Non-pigmented ciliary epithelial cell (primary cell): ENCODE results near the gene GSTP1.

Experiments used
- DNase-seq: peaks from one replicate; pipeline ENCODE4 v3.0.0-alpha.2; 2010; ENCODE audit warnings: low read depth

GSTP1 gene

DNA sequence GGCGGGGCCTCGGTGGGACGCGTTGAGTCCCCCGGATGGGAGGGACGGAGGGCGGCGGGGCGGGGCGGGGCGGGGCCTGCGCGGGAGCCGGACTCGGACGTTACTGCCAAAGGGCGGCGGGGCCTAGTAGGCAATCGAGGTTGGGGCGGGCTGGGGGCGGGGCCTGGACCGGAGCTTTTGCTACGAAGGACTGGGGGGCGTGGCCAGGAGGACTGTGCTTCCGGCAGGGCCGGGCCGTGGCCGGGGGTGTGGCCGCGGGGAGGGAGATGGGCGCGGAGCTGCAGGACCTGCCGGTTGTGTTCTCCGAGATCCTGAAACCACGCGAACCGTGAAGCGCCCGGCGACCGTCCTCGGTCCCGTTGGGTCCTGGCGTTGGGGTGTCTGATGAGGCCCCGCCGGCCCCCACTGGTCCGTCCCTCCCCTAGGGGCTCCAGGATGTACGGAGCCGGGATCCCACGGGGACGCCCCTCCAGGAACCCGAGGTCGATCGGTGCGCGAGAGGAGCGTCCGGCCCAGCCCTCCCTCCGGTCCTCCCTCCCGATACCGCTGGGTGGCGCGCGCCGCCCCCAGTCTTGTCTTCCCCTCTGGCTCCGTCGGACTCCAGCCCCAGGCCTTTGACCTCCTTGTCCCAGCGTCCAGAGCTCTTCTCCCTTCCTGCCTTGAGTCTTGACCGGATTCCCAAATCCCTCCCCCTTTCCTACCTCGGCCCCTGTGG lies 46.8 kb downstream of the GSTP1 start:
- peak; percentile 67 for DNase-seq

DNA sequence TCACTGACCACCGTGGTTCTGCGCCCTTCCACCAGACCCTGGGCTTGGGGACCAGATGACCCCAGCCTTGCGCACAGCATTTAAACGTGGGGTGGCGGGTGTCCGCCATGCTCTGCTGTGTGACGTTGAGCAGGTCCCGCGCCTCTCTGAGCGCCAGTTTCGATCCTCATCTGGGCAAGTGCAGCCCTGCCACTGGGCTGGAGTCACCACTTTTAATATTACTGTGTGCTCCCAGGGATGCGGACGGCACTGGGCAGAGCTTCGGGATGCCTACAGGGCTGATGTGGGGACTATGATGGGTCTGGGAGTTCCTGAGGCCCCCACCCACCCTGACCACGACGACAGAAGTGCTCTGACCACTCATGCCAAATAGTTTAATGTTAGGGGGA lies 47.3 kb downstream of the GSTP1 start:
- DNase-seq = no peak

DNA sequence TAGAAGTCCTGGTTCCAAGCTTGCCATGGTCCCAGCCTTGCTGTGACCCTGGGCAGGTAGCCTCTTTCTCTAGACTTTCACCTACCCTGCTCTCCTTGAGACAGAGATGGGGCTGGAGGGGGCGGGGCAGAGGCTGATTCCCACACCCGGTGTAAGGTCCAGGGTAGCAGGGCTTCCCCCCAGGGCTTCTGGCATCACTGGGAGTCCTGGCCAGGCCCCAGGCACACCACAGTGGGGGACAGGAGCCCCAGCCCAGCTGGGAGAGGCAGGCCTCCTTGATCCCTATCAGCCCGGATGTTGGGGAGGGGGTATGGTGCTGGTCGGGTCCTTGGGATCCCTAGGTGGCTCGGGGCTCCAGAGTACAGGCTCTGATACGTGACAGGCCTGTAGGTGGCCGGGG lies 47.8 kb downstream of the GSTP1 start:
- DNase-seq = no peak

DNA sequence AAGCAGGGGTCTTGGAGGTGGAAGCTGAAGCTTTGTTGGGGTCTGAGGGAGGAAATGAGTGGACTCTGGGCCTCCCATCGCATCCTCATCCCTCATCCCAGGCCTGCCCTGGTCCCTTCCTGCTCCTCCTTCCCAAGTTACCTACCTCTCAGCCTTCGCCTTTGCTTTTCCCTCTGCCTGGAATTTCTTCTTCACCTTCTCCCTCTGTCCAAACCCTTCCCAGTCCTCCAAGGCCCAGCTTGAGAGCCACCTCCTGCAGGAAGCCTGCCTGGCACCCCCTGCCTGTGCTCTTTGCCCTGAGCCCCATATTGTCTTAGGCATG lies 48.2 kb downstream of the GSTP1 start:
- DNase-seq = no peak

DNA sequence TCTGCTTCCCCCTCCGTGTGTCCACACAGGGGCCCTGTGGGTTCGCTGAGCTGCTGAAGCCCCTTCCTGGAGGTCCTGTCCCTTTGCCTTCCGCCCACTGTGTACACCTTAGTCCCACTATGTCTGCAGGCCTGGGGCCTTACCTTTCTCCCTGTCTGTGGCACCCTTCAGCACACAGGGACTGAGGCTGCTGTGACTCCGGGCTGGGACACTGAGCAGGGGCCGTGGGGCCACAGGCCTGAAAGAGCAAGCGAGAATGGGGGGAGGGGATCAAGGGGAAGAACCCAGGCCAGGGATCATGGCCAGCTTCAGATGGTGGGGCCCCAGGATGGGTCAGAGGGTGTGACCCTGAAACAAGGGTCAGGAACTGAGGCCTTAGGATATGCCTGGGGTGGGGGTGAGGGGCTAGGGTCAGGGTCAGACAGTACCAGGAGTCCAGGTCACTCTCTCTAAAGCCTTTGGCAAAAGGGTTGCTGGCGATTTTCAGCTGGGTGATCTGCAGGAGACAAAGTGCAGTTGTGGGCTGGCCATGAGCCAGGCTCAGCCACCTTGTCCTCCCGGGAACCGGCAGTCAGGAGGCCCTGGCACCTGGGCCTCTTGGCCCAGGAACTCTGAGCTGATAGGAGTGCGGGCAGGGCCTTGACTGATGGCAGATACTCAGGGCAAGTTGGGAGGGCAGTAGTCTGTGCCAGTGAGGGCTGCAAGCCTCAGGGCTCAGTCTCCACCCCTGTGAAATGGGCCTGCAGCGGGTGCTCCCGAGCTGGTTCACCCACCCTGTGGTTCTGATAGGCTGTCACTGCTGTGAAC lies 48.8 kb downstream of the GSTP1 start:
- DNase-seq = no peak

DNA sequence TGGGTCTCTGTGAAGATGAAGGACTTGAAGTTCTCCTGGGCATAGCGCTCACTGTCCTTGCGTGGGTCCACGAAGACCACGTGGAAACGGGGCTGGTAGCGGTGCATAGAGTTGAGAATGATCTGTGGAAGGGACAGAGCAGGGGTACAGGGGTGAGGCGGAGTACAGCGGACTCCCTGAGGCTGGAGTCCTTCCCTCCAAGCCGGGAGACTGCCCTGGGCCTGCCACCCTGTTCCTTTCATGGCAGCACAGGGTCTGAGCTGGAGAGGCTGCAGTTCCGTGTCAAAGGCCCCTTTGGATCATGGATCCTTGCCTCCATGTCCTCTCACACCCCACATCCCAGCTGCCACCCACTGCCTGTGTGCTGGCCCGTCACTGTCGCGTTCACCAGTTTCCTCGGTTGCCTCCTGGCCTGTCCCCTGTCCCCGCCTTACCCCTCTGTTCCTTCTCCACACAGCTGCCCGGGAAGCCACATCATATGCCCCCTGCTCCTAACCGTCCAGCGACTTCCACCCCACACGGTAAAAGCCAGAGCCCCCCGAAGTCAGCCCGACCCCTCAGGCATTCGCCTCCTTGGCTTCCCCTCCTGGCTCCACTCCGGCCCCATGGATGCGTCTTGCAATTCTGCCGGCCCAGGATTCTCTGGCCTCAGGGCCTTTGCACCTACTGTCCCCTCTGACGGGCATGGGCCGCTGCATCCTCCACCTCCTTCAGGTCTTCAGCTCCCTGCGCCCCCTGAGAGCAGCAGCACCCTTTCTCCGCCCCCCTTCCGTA lies 49.6 kb downstream of the GSTP1 start:
- no peak for DNase-seq

DNA sequence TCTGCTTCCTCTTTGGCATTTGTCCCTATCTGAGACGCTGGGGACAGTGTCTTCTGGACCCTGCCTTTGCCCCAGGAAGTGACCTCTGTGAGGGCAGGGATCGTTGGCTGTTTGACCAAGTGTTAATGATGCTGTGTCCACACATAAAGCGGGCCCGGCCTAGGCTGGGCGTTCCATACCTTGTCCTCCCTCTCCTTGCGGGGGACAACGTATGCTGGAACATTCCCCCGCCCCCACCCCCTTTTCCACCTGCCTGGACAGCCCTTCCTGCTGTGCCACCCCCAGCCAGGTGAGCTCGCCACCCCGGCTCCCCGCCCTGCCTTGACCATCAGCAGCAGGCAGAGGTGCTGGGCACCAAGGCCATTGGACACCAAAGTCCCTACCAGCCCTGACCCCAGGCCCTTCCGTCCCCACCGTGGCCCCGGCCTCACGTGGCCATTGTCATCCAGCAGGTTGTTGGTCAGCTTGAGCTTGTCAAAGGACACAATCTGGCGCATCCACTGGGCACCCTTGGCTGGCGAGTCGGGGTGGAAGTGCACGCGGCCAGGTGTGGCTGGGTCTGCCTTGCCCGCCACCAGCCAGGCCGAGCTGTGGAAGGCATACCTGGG lies 50.2 kb downstream of the GSTP1 start:
- DNase-seq = no peak

DNA sequence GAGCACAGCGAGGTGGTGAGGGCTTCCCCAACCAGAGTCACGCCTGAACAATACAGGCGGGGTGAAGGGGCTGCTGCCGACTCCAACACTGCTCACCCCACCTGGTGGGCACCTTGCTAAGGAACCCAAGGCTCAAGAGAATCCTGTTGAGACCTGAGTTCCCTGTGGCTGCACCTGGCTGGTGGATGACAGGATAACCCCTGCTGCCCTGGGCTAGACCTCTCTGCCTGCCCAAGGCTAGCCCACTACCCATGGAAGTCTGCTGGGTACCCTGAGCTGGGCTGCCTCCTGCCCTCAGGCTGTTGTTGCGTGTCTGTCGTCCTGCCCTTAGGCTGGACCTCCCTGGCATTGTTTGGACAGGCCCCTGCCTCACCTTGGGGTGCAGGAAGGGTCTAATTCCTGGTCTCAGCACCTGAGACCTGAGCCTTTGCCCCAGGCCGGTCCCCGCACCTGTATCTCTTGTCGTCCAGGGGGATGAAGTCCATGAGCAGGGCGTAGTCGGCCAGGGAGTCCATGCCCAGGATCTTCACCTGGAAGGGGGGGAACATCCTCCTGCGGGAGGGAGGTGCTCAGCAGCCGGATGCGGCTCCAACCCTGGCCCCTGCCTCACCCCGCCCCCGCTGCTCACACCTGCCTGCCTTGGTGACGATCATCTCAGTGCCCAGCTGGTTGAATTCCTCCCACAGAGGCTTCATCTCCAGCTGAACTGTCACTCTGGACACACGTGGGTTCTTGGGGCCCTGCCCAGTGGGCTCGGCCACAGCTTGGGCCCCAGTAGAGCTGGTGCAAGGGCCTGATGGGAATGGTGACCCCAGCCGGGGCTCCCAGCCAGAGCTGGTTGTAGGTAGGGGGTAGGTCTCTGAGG lies 51.0 kb downstream of the GSTP1 start:
- DNase-seq = no peak

DNA sequence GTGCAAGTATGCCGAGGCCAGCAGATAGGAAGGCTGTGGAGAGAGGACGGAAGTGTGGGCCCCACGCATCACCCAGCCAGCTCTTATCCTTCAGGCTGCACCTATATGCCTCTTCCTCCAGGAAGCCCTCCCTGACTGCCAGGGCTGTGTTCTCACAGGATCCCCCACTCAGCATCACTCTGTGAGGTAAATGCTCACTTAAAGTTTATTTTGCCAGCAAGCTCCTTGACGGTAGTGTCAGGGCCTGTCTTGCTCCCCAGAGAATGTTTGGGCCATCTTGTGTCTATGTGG lies 51.6 kb downstream of the GSTP1 start:
- no peak for DNase-seq
